Prostate gland (tissue), 2 donors: ENCODE measurements around the gene RPL19.

ENCODE experiments used
- POLR2AphosphoS5 ChIP-seq: sonication (generic); formaldehyde crosslinking; IDR thresholded peaks from one replicate; pipeline ENCODE4 v1.6.1; 2017; ENCODE audit warnings: antibody characterized with exemption
- TF ChIP-seq, protein P1 (sequence below), 4 experiments: fragments of 200-600 bp in 2 of 4; fragments of 450-650 bp in 2 of 4; sonication (generic) in 2 of 4; IDR thresholded peaks; 1 replicate in 3 of 4; 2 replicates in 1 of 4; pipeline ENCODE4 v1.5.1; 2016 to 2019; ENCODE audit warnings: antibody characterized with exemption in 4 of 4, mild to moderate bottlenecking in 2 of 4, moderate library complexity in 2 of 4

DNA sequence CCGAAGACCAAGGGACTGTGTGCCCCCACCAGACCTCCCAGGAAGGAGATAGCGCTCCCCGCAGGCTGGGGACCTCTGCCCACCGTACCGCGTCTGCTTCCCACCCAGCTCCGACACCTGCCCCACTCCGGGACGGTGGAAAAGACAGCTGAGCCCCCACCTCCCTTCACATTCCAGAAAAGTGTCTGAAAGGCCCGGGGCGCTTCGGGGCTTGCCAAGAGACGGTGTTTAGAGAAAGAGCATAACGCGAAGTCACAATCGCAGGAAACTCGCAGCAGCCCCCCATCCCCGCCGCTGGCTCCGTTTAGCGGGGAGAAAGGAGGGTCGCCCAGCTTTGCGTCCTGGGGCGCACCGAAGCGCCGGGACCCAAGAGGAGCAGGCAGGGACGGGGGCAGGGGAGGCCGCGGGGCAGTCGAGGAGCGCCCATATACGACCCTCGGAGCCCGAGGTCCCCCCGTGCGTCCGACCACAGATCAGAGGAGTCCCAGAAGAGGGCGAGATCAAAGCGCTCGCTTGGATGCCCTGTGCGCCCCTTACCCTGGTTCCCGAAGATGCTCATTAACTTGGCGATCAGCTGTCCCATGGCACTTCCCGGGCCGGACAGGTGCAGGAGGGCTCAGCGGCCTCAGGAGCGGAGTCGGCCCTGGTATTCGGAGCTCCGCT lies 34.8 kb upstream of the RPL19 start:
- TF ChIP-seq, protein P1, sequence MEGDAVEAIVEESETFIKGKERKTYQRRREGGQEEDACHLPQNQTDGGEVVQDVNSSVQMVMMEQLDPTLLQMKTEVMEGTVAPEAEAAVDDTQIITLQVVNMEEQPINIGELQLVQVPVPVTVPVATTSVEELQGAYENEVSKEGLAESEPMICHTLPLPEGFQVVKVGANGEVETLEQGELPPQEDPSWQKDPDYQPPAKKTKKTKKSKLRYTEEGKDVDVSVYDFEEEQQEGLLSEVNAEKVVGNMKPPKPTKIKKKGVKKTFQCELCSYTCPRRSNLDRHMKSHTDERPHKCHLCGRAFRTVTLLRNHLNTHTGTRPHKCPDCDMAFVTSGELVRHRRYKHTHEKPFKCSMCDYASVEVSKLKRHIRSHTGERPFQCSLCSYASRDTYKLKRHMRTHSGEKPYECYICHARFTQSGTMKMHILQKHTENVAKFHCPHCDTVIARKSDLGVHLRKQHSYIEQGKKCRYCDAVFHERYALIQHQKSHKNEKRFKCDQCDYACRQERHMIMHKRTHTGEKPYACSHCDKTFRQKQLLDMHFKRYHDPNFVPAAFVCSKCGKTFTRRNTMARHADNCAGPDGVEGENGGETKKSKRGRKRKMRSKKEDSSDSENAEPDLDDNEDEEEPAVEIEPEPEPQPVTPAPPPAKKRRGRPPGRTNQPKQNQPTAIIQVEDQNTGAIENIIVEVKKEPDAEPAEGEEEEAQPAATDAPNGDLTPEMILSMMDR (IDR thresholded peaks at IDR 0.05), result no peak
- TF ChIP-seq POLR2AphosphoS5, result no peak
